Measurements from ENCODE around the gene MSMP.
A peak's percentile ranks its signal among the peaks of the same experiment; 100 is the strongest.

Gene MSMP

GRCh38 chr9:35754264-35754663, at the start of gene MSMP:
Gene MSMP, minus strand, starts transcription at chr9:35754276. Its CDS starts 147 bp downstream, at chr9:35754129.
- DNase-seq, result no peak

GRCh38 chr9:35801328-35802128, 47.5 kb upstream of the MSMP start:
- no peak for DNase-seq

- DNase-seq, result no peak
Measured at GRCh38 chr9:35800530-35800929, 46.5 kb upstream of the MSMP start.

GRCh38 chr9:35798658-35799374, 44.7 kb upstream of the MSMP start:
- DNase-seq, result no peak

GRCh38 chr9:35797311-35798109, 43.4 kb upstream of the MSMP start:
- DNase-seq, result no peak

- no peak for DNase-seq
Measured at GRCh38 chr9:35795695-35796094, 41.6 kb upstream of the MSMP start.

GRCh38 chr9:35793461-35793860, 39.4 kb upstream of the MSMP start:
- peak; percentile 51 to 76 for DNase-seq

- no peak for DNase-seq
Measured at GRCh38 chr9:35792826-35793225, 38.8 kb upstream of the MSMP start.

- DNase-seq, result no peak
Measured at GRCh38 chr9:35792024-35792813, 38.1 kb upstream of the MSMP start.

- peak in 1 of 2 experiments; percentile 25 for DNase-seq
Measured at GRCh38 chr9:35791297-35791921, 37.3 kb upstream of the MSMP start, which contains the start of gene NPR2. Gene NPR2, plus strand, starts transcription at chr9:35791591. Its CDS starts 818 bp downstream, at chr9:35792409.

GRCh38 chr9:35790385-35791296, 36.6 kb upstream of the MSMP start:
- DNase-seq, result peak; percentile 89 to 94

- no peak for DNase-seq
Measured at GRCh38 chr9:35790025-35790384, 35.9 kb upstream of the MSMP start.

- DNase-seq, result peak in 1 of 2 experiments; percentile 12
Measured at GRCh38 chr9:35789541-35789940, 35.5 kb upstream of the MSMP start.

- DNase-seq, result no peak
Measured at GRCh38 chr9:35783418-35783817, 29.3 kb upstream of the MSMP start.

- DNase-seq, result no peak
Measured at GRCh38 chr9:35781066-35781465, 27.0 kb upstream of the MSMP start.

- DNase-seq, result no peak
Measured at GRCh38 chr9:35778496-35778895, 24.4 kb upstream of the MSMP start.

- DNase-seq, result peak in 1 of 2 experiments; percentile 68
Measured at GRCh38 chr9:35776018-35776417, 21.9 kb upstream of the MSMP start.

GRCh38 chr9:35774907-35775635, 21.0 kb upstream of the MSMP start:
- DNase-seq, result peak in 1 of 2 experiments; percentile 54

GRCh38 chr9:35771943-35772342, 17.9 kb upstream of the MSMP start:
- DNase-seq, result no peak

GRCh38 chr9:35771534-35771933, 17.5 kb upstream of the MSMP start:
- no peak for DNase-seq

All from NCI-H524 (cell line).